SU-DHL-6 (cell line): ENCODE measurements around the gene MBNL1.

Experiments
- H2AFZ ChIP-seq: fragments of 200-600 bp; sonication (generic); 2 replicates; pipeline ENCODE4 v1.6.1; 2014; ENCODE audit warnings: low read depth, mild to moderate bottlenecking, moderate library complexity, mixed read lengths, antibody characterized with exemption, low read length; ENCODE audit not compliant: severe bottlenecking
- H3F3A ChIP-seq: fragments of 200-600 bp; shearing (Covaris generic); 2 replicates; pipeline ENCODE4 v1.6.0; 2016; ENCODE audit warnings: antibody characterized with exemption, mild to moderate bottlenecking; ENCODE audit not compliant: insufficient read depth
- H3K27ac ChIP-seq: fragments of 200-600 bp; sonication (generic); 2 replicates; pipeline ENCODE4 v1.5.1; 2016; ENCODE audit warnings: low read depth, mild to moderate bottlenecking, low read length, moderate library complexity, mixed read lengths
- H3K27me3 ChIP-seq: fragments of 200-600 bp; sonication (generic), shearing (Covaris generic); 2 replicates; pipeline ENCODE4 v1.6.0; 2014; ENCODE audit warnings: mild to moderate bottlenecking, low read length
- H3K36me3 ChIP-seq: fragments of 200-600 bp; sonication (generic); 2 replicates; pipeline ENCODE4 v1.6.1; 2014; ENCODE audit warnings: mild to moderate bottlenecking, low read length, mixed read lengths
- H3K4me2 ChIP-seq: fragments of 300-600, 200-600 bp; shearing (Covaris generic), sonication (generic); 2 replicates; pipeline ENCODE4 v1.6.0; 2014; ENCODE audit warnings: low read length, low read depth, mild to moderate bottlenecking; ENCODE audit not compliant: poor library complexity, severe bottlenecking
- H3K4me3 ChIP-seq: fragments of 200-600 bp; sonication (generic); 2 replicates; pipeline ENCODE4 v1.5.1; 2014; ENCODE audit warnings: antibody characterized with exemption, low read length, mild to moderate bottlenecking, mixed read lengths; ENCODE audit not compliant: insufficient read depth, poor library complexity, severe bottlenecking
- H3K79me2 ChIP-seq: fragments of 200-600 bp; sonication (generic); 2 replicates; pipeline ENCODE4 v1.6.1; 2014; ENCODE audit warnings: mild to moderate bottlenecking, low read length, moderate library complexity; ENCODE audit not compliant: insufficient read depth
- H3K9ac ChIP-seq: fragments of 200-600 bp; sonication (generic); 2 replicates; pipeline ENCODE4 v1.7.0; 2014; ENCODE audit warnings: mild to moderate bottlenecking, low read length
- H3K9me2 ChIP-seq: fragments of 200-600 bp; sonication (generic); replicated peaks from 2 replicates; pipeline ENCODE4 v1.6.1; 2014; ENCODE audit warnings: low read length; ENCODE audit not compliant: insufficient read depth
- H3K9me3 ChIP-seq: fragments of 200-600 bp; sonication (generic); 2 replicates; pipeline ENCODE4 v1.6.1; 2014; ENCODE audit warnings: low read length, mixed read lengths; ENCODE audit not compliant: insufficient read depth
- H4K20me1 ChIP-seq: fragments of 200-600 bp; sonication (generic); 2 replicates; pipeline ENCODE4 v1.6.1; 2014; ENCODE audit warnings: low read depth, mild to moderate bottlenecking, antibody characterized with exemption, low read length, moderate library complexity, mixed read lengths
- CTCF ChIP-seq: fragments of 200-600 bp; sonication (generic); IDR thresholded peaks from one replicate; pipeline ENCODE4 v1.5.1; 2017; ENCODE audit warnings: antibody characterized with exemption, mild to moderate bottlenecking, low read length, moderate library complexity; ENCODE audit not compliant: insufficient read depth, poor library complexity, severe bottlenecking
- EZH2phosphoT487 ChIP-seq: fragments of 200-600 bp; sonication (generic), shearing (Covaris generic); conservative IDR thresholded peaks from 2 replicates; pipeline ENCODE4 v1.6.1; 2018; ENCODE audit warnings: mild to moderate bottlenecking, antibody characterized with exemption, low read length, moderate library complexity, mixed read lengths

The MBNL1 gene

GRCh38 chr3:152359385-152360248, 90.9 kb downstream of the MBNL1 start:
- Histone ChIP-seq H3K27ac (no peak overlapping the region), H3K79me2 (peaks cover 100% of the 10 kb centered on the region), H3K4me3 (no peak overlapping the region), H4K20me1 (peaks cover 16% of the 10 kb centered on the region; the same call in 1 of the 2 replicates), H3F3A (peaks cover 36% of the 10 kb centered on the region), H3K27me3 (no peaks in the 10 kb centered on the region), H3K4me2 (no peak overlapping the region), H3K9me3 (no peaks in the 10 kb centered on the region), H2AFZ (no peak overlapping the region), H3K9ac (no peak overlapping the region), H3K9me2 (no peaks in the 10 kb centered on the region), H3K36me3 (peaks cover 31% of the 10 kb centered on the region)
- TF ChIP-seq EZH2phosphoT487 = no peak
- no peak for TF ChIP-seq CTCF

- peaks cover 30% of the 10 kb centered on the region for H3K36me3 ChIP-seq
- H3K27me3 ChIP-seq = no peaks in the 10 kb centered on the region
- no peak overlapping the region for H3K9ac ChIP-seq
- H3K9me2 ChIP-seq = no peaks in the 10 kb centered on the region
- no peaks in the 10 kb centered on the region for H3K9me3 ChIP-seq
- H3F3A ChIP-seq = peaks cover 36% of the 10 kb centered on the region
- H3K27ac ChIP-seq = no peak overlapping the region
- no peak overlapping the region for H2AFZ ChIP-seq
- H4K20me1 ChIP-seq = peaks cover 10% of the 10 kb centered on the region; the same call in 1 of the 2 replicates
- no peak overlapping the region for H3K4me3 ChIP-seq
- TF ChIP-seq CTCF (no peak), EZH2phosphoT487 (no peak)
- H3K4me2 ChIP-seq = no peak overlapping the region
- H3K79me2 ChIP-seq = peaks cover 100% of the 10 kb centered on the region
Observed at GRCh38 chr3:152360302-152360701, 91.6 kb downstream of the MBNL1 start.

GRCh38 chr3:152360966-152361365, 92.2 kb downstream of the MBNL1 start:
- Histone ChIP-seq H3K4me2 (no peak overlapping the region), H3K4me3 (no peak overlapping the region), H3K27me3 (no peaks in the 10 kb centered on the region), H3F3A (peaks cover 42% of the 10 kb centered on the region), H3K79me2 (peaks cover 100% of the 10 kb centered on the region), H2AFZ (no peak overlapping the region), H3K36me3 (peaks cover 35% of the 10 kb centered on the region), H3K9me3 (no peaks in the 10 kb centered on the region), H4K20me1 (peaks cover 10% of the 10 kb centered on the region; the same call in 1 of the 2 replicates), H3K9me2 (no peaks in the 10 kb centered on the region), H3K9ac (no peak overlapping the region), H3K27ac (no peak overlapping the region)
- TF ChIP-seq CTCF (no peak), EZH2phosphoT487 (no peak)
